ENCODE measurements around the gene SNN. TPM values are rescaled to one million over a fixed set of nuclear protein-coding genes. Genes with fewer than 3 reads are reported as not detected.

Gene SNN
- total and polyA plus RNA-seq, 7 donors = 5.1 to 15.3 (median 13.0) TPM

- Histone ChIP-seq H3K36me3 (no peaks in the 10 kb centered on the region), H3K4me3 (no peak overlapping the region), H3K27ac (no peak overlapping the region), H3K4me1 (peaks cover 0 to 22% (median 19%) of the 10 kb centered on the region in 4 donors), H3K9me3 (no peaks in the 10 kb centered on the region), H3K27me3 (no peaks in the 10 kb centered on the region)
- 46 to 61% methylated on average over 4 of the region's 4 CpGs for WGBS, 2 donors
- intact Hi-C loops (cut with DNase I) = loop anchor here (5.0 kb wide), 2 partner anchors 70 to 675 kb away; no protein-coding TSS in a partner anchor
- DNase-seq = no peak
- TF ChIP-seq POLR2AphosphoS5 (IDR thresholded peaks at IDR 0.05) (no peak), CTCF (IDR thresholded peaks at IDR 0.05) (no peak), EP300 (IDR thresholded peaks at IDR 0.05) (no peak), POLR2A (IDR thresholded peaks at IDR 0.05) (no peak)
Observed at GRCh38 chr16:11642765-11643116, 25.5 kb upstream of the SNN start.

- DNase-seq = no peak
- Histone ChIP-seq H3K36me3 (no peaks in the 10 kb centered on the region), H3K27ac (no peak overlapping the region), H3K9me3 (no peaks in the 10 kb centered on the region), H3K4me1 (no peaks in the 10 kb centered on the region), H3K27me3 (no peaks in the 10 kb centered on the region), H3K4me3 (no peak overlapping the region)
- intact Hi-C loops (cut with DNase I) = no loop called here
- WGBS, 2 donors = 57 to 78% methylated on average over 7 of the region's 7 CpGs
- TF ChIP-seq CTCF (IDR thresholded peaks at IDR 0.05) (no peak), POLR2A (IDR thresholded peaks at IDR 0.05) (no peak), EP300 (IDR thresholded peaks at IDR 0.05) (no peak), POLR2AphosphoS5 (IDR thresholded peaks at IDR 0.05) (no peak)
Observed at GRCh38 chr16:11649276-11649675, 19.0 kb upstream of the SNN start.

GRCh38 chr16:11650641-11651591, 17.3 kb upstream of the SNN start:
- no peak for DNase-seq
- no peaks in the 10 kb centered on the region for H3K4me1 ChIP-seq
- H3K27ac ChIP-seq = no peak overlapping the region
- no peak overlapping the region for H3K4me3 ChIP-seq
- TF ChIP-seq POLR2A (IDR thresholded peaks at IDR 0.05) (no peak), POLR2AphosphoS5 (IDR thresholded peaks at IDR 0.05) (no peak), CTCF (IDR thresholded peaks at IDR 0.05) (no peak), EP300 (IDR thresholded peaks at IDR 0.05) (no peak)
- WGBS, 2 donors = 81 to 84% methylated on average over 18 of the region's 18 CpGs
- no peaks in the 10 kb centered on the region for H3K36me3 ChIP-seq
- H3K27me3 ChIP-seq = no peaks in the 10 kb centered on the region
- intact Hi-C loops (cut with DNase I) = no loop called here
- H3K9me3 ChIP-seq = no peaks in the 10 kb centered on the region

- Histone ChIP-seq H3K27me3 (no peaks in the 10 kb centered on the region), H3K27ac (no peak overlapping the region), H3K4me1 (no peaks in the 10 kb centered on the region), H3K4me3 (no peak overlapping the region), H3K36me3 (no peaks in the 10 kb centered on the region), H3K9me3 (no peaks in the 10 kb centered on the region)
- intact Hi-C loops (cut with DNase I) = no loop called here
- TF ChIP-seq POLR2A (IDR thresholded peaks at IDR 0.05) (no peak), EP300 (IDR thresholded peaks at IDR 0.05) (no peak), CTCF (IDR thresholded peaks at IDR 0.05) (no peak), POLR2AphosphoS5 (IDR thresholded peaks at IDR 0.05) (no peak)
- WGBS, 2 donors = 77 to 82% methylated on average over 8 of the region's 8 CpGs
- DNase-seq = no peak
Observed at GRCh38 chr16:11651796-11652195, 16.5 kb upstream of the SNN start.

Data from sigmoid colon (tissue), 7 donors.